ENCODE results near the gene COQ5.
"Not testable (repeated sequence)": the region's sequence is repeated elsewhere in the genome, so short reads cannot be mapped to it uniquely, and the experiment has no call there.

DNA sequence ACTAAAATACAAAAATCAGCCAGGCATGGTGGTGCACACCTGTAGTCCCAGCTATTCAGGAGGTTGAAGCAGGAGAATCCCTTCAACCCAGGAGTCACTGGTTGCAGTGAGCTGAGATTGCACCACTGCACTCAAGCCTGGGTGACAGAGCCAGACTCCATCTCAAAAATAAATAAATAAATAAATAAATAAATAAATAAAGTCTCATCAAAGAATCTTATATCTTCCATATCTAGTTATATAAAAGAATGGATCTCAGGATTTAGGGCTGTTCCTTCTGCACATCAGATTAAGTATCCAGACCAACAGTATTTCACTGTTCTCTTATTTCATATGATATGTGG, 1.4 kb upstream of the COQ5 start:
- TF ChIP-seq, protein P1, sequence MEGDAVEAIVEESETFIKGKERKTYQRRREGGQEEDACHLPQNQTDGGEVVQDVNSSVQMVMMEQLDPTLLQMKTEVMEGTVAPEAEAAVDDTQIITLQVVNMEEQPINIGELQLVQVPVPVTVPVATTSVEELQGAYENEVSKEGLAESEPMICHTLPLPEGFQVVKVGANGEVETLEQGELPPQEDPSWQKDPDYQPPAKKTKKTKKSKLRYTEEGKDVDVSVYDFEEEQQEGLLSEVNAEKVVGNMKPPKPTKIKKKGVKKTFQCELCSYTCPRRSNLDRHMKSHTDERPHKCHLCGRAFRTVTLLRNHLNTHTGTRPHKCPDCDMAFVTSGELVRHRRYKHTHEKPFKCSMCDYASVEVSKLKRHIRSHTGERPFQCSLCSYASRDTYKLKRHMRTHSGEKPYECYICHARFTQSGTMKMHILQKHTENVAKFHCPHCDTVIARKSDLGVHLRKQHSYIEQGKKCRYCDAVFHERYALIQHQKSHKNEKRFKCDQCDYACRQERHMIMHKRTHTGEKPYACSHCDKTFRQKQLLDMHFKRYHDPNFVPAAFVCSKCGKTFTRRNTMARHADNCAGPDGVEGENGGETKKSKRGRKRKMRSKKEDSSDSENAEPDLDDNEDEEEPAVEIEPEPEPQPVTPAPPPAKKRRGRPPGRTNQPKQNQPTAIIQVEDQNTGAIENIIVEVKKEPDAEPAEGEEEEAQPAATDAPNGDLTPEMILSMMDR (optimal IDR thresholded peaks at IDR 0.05 in 1 of 3, IDR thresholded peaks at IDR 0.05 in 1 of 3, conservative IDR thresholded peaks at IDR 0.05 in 1 of 3; ENCODE audit: extremely low read depth in 1 of 3, insufficient read depth in 2 of 3, low read length in 3 of 3), result not testable (repeated sequence)
- TF ChIP-seq EZH2 (IDR thresholded peaks at IDR 0.05; ENCODE audit: low read length), result not testable (repeated sequence)
